COR-L47 (cell line): ENCODE results near the gene TMEFF2.
"Not testable (repeated sequence)": the region's sequence is repeated elsewhere in the genome, so short reads cannot be mapped to it uniquely, and the experiment has no call there.

Experiments used
- DNase-seq: peaks from one replicate; lab custom pipeline; 2025; lab: John Stamatoyannopoulos, UW

The TMEFF2 gene

DNA sequence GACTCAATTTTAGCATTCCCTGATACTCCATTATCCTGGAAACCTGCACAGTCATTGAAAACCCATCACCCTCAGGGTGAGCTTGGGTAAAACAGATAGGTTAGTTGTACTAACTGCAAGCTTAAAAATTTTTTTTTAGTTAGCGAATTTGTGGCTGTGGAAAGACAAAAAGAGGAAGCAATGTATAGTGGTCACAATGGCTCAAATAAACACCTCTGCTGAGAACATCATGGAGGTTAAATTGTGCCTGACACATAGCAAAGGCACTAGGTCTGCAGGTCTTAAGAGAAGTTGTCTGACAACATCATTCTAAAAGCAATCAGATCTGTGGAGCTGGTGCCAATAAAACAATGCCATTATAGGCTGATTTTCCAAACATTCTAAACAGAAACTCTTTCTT lies 263.4 kb downstream of the TMEFF2 start:
- DNase-seq, result no peak

GRCh38 chr2:191930205-191930604 lies 264.5 kb downstream of the TMEFF2 start:
- no peak for DNase-seq

- no peak for DNase-seq
These were observed 265.4 kb downstream of the TMEFF2 start for GRCh38 chr2:191929288-191929687.

DNA sequence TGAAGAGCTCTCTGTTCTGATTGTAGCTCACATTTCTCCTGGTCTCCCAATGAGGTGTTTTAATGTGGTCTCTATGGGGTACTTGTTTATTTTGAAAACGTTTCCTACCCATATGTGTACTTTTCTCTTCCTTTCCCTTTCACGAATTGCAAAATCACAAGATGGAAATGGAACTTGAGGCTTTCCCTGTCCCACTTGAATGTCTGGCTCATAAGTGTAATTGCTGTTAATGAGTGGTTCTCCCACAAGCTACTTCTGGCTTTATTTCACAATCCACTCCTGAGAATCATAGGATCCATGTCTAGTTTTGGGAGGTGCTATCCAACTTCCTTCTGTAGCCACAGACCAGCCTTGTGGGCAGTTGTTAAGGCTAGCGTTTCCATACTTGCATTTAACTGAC lies 266.7 kb downstream of the TMEFF2 start:
- no peak for DNase-seq

DNA sequence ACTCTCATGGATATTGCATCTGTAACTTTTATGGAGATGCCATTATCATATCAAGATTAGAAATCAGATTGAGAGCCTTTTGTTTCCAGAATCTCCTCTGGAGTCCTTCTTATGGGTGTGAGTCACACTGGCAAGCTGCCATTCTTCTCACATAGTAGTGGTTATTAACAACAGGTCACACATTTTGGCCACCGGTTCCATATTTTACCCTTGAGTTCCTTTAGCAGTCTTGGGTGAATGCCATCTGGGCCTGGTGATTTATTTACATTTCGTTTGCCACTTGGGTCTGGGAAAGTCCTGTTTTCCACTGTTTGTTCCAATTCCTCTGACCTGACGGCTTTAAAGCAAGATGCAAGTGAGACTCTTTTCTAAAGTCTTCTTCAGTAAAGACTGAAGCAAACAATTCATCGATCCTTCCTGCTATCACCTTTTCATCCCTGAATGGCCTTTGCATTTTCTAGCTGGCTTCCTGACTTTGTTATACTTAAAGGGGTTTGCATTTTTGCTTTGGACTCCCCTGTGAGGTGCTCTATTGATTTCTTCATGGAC lies 267.3 kb downstream of the TMEFF2 start:
- peak; percentile 75 for DNase-seq

DNA sequence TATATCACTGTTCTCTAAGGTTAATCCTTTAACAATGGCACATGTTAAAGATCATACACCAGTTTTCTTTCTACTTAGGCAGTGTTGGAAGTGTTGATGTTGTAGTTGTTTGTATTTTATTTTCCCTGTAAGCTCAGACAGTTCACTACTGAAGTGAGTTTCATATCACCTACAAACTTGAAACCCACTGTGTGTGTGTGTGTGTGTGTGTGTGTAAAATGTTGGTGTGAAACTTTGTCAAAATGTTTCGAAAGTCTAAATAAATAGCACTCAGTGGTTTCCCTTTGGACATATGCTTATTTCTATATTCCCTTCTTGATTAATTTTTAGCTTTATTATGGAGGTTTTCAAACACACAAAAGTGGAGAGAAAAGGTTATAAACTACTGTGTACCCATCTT lies 268.1 kb downstream of the TMEFF2 start:
- no peak for DNase-seq

DNA sequence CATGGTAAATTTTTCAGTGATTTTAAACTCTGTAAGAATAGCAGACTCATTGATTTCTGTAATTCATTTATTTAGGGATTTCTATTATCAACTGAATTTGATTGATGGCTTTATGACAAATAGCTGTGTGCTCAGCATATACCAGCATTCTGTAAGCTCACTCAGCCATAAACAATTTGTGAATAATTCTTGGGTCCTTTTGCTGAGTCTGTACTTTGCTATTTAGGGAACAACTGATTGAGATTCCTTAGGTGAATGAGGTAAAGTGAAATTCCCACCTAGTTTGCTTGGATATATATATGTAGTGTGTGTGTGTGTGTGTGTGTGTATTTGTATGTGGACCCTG lies 271.1 kb downstream of the TMEFF2 start:
- DNase-seq, result no peak

- no peak for DNase-seq
These were observed 271.7 kb downstream of the TMEFF2 start for GRCh38 chr2:191922736-191923651.

DNA sequence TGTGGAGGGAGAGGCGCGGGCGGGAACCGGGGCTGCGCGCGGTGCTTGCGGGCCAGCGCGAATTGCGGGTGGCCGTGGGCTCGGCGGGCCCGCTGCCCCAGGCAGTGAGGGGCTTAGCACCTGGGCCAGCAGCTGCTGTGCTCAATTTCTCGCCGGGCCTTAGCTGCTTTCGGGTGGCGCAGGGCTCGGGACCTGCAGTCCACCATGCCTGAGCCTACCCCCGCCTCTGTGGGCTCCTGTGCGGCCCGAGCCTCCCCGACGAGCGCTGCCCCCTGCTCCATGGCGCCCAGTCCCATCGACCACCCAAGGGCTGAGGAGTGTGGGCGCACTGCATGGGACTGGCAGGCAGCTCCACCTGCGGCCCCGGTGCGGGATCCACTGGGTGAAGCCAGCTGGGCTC lies 273.1 kb downstream of the TMEFF2 start:
- not testable (repeated sequence) for DNase-seq

DNA sequence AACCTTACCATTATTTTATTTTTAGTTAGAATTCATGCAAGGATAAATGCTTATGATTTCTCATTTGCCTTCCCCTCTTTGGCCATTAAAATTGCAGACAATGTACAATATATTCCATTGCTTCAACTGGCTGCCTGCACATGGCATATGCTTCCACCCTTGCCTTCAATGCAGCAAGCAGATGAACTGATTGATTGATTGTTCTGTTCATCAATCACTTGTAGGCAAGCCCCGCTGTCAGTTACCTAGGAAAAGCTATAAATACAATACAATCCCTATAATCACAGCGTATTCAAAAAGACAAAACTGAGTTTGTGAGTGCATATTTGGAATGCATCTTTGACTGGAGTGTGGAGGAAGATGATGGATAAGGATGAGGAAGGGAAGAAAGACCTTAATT lies 274.2 kb downstream of the TMEFF2 start:
- no peak for DNase-seq

DNA sequence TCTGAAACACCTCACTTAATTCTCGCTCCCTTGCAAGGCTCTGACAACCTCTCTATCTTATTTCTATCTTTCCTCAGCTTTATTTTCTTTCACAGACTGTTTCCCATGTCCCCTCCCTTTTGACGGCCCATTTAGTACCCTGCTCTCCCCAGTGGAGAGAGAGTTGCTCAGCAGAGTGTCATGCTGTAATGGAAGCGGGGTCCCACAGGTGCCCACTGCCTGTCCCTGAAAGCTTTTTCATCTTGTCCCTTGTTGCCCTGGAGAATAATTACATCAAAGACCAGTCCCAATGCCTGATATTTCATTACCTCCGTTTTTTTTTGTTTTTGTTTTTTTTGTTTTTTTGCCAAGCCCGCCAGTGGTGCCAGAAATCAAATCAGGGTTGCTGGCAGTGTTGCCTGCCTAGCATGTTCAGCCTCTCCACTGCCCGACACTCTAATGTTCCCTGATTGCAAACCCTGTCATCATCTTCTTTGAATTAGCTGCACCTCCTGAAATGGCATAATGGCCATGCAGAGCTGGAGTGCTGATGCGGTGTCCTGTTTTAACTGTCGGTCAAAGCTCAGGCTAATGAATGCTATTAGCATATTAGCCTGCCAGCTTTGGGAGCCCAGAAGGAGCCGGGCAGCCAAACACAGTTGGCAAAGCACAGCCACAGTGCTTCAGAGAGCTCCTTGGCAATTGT lies 276.6 kb downstream of the TMEFF2 start:
- no peak for DNase-seq

DNA sequence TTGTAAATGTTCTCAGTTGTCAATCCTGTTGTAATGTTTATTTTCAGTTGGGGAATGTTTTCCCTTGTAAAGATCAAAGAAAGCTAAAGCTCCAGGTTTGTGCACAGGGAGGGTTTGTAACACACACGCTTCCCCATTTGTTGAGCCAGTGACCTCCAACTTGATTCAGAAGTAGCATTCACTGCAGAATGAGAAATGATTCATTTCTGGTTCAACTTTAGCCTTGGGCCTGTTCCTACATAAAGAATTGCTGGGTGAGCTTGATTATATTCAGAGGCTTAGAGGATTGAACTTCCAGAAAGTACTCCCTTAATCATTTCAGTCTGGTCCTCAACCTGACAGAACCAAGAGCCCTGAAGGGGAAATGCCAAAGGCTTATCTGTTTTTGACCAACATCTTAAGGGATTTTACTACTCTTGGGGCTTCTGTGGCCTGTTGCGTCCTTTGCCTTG lies 277.3 kb downstream of the TMEFF2 start:
- DNase-seq, result no peak

DNA sequence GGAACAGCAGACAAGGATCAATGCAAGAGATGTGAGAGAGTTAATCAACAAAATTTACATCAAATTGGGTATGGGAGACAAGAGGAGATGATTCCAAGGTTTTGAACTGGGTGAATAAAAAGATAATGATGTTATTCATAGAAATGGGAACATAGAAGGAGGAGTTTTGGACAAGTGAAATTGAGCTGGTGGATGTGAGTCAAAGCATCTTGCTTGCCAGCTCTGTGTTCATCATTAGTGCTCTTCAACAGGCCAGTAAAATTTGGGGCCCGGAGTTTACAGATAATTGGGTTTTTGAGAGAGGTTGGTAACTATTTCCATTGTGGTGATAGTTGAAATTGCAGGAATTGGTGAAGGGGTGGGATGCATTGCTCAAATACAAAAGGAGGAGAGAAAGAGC lies 277.9 kb downstream of the TMEFF2 start:
- no peak for DNase-seq

DNA sequence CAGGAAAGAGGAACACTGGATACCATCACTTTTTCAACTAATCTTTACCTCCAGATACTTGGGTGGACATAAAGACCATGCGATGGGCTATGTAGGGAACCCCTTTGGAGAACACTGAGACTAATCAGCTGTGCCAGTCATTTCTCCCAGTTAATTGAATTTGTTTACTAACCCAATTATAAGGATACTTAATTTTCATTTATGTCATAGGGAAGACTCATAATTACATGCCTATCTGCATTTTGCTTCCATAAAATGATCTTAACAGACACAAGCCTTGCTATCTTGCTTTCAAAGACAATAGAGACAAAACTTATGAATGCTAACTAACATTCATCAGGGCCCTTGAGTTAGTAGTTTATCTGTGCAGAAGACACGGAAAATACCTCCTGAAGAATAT lies 279.0 kb downstream of the TMEFF2 start:
- DNase-seq, result no peak

DNA sequence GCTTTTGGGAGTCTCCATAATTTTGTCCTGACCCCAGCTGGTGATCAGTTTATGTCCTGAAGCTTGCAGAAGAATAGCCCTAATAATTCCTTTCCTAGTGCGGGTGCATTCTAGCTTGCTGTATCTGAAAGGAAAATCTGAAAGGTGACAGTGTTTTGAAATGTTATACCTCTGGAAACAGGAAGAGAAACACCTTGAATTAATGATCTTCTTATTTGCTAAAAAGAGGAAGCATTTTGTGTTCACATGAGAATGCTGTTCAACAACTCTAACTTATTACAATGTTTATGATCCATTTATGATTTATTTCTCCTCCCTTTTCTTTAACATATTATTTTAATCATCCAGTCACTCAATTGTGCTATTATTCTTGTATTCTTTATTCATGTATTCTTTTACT lies 280.9 kb downstream of the TMEFF2 start:
- no peak for DNase-seq

DNA sequence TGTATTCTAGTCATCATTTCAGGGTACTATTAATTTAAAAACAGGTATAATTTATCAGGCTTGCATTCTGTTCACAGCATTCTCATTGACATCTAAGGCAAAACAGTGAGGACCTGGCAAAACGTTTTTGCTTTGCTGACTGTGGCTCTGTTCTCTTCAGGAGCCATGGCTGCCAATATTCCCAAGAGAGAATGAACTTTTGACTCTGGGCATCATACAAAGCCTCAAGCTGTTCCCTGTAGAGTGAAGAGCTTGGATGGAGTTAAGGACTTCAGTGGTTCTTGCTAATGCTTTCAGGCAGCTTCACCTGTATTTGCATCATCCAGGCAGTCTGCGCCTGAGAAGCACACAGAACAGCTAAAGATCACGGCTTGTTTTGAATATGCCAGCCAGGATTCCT lies 282.0 kb downstream of the TMEFF2 start:
- DNase-seq, result no peak

- DNase-seq, result no peak
These were observed 284.2 kb downstream of the TMEFF2 start for GRCh38 chr2:191910518-191910917.

DNA sequence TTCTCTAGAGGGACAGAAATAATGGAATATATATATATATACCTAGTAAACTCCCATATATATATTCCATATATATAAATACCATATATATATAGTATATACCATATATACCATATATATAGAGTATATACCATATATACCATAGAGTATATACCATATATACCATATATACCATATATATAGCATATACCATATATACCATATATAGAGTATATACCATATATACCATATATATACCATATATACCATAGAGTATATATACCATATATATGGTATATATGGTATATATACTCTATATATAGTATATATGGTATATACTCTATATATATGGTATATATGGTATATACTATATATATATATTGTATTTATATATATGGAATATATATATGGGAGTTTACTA lies 285.9 kb downstream of the TMEFF2 start:
- DNase-seq, result no peak

DNA sequence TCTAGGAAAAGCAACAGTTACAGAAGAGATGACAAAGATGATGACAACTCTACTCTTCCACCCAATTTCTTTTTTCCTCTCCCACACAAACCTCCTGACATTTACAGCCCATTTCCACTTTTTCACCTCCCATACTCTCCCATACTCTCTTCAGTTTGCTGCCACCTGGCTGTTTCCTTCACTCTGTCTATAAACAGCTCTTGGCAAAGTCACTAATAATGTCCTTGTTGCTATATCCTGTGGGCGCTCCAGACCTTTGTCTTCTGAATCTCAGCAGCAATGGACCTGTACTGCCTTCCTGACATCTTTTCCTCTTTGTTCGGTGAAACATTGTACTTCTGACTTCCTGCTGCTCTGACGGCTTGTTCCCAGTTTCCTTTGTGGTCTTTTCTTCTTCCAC lies 287.2 kb downstream of the TMEFF2 start:
- DNase-seq, result no peak

DNA sequence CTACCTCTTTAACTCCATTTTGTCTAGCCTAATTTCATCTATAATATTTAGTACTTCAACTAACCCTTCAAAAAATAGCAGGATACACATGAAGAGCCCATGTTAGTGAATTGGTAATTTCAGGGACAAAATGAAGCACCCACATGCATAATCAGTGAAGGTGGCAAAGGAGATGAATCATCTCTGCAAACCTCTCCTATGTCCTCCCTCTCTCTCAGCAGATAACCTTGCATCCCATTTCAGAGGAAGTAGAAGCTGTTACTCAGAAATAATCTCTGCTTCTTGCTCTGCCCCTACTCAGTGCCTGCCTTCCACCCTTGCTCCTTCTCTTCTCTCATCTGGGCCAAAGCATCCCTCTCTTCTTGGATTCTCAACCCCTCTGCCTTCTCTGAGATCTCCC lies 287.6 kb downstream of the TMEFF2 start:
- no peak for DNase-seq

- DNase-seq, result no peak
These were observed 289.4 kb downstream of the TMEFF2 start for GRCh38 chr2:191905336-191905735.

DNA sequence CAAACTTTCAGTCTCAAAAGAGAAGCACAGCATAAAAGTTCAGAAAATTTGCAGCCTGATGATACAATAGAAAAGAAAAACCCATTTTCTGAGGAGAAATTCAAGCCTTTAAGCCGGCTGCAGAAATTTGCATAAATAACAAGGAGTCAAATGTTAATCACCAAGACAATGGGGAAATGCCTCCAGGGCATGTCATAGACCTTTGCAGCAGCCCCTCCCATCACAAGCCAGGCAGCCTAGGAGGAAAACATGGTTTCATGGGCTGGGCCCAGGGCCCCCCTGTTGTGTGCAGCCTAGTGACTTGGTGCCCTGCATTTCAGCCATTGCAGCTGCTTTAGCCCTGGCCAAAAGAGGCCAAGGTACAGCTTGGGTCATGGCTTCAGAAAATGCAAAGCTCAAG lies 293.7 kb downstream of the TMEFF2 start:
- DNase-seq, result no peak

- no peak for DNase-seq
These were observed 295.3 kb downstream of the TMEFF2 start for GRCh38 chr2:191899410-191899809.
